Peyer's patch (tissue), 4 donors: ENCODE results near the gene LTBP1. TPM values are rescaled to one million over a fixed set of nuclear protein-coding genes. Genes with fewer than 3 reads are reported as not detected.

Experiments used
- DNase-seq, 3 donors: peaks; one replicate each; pipeline ENCODE4 v3.0.0-alpha.2; 2017 to 2019
- H3K27ac ChIP-seq, 4 donors: fragments of 200-600 bp; sonication (generic); one replicate each; pipeline ENCODE4 v1.5.1; 2016 to 2019
- H3K27me3 ChIP-seq, 2 donors: fragments of 200-600 bp; sonication (generic); one replicate each; pipeline ENCODE4 v1.5.1; 2019
- H3K36me3 ChIP-seq, 3 donors: fragments of 200-600 bp; sonication (generic); one replicate each; pipeline ENCODE4 v1.5.1; 2016 to 2019
- H3K4me1 ChIP-seq, 4 donors: fragments of 200-600 bp; sonication (generic); one replicate each; pipeline ENCODE4 v1.5.1; 2016 to 2019
- H3K4me3 ChIP-seq, 4 donors: fragments of 200-600 bp; sonication (generic); 1 replicate in 3 of 4; 2 replicates in 1 of 4; pipeline ENCODE4 v1.5.1; 2016 to 2019; ENCODE audit warnings: mild to moderate bottlenecking in 1 of 4
- H3K9me3 ChIP-seq, 4 donors: fragments of 200-600 bp; sonication (generic); one replicate each; pipeline ENCODE4 v1.5.1; 2016 to 2019; ENCODE audit warnings: mild to moderate bottlenecking in 1 of 4
- CTCF ChIP-seq, 6 experiments: fragments of 450-650 bp in 4 of 6; fragments of 200-600 bp in 2 of 6; sonication (generic) in 1 of 6; IDR thresholded peaks; one replicate each; pipeline ENCODE4 v1.5.1; 2017 to 2019; ENCODE audit warnings: antibody characterized with exemption in 6 of 6, mild to moderate bottlenecking in 3 of 6, moderate library complexity in 1 of 6
- POLR2A ChIP-seq, 2 donors: fragments of 450-650 bp; IDR thresholded peaks; one replicate each; pipeline ENCODE4 v1.5.1; 2017; ENCODE audit warnings: antibody characterized with exemption in 2 of 2, mild to moderate bottlenecking in 2 of 2, moderate library complexity in 2 of 2
- total RNA-seq, 4 donors: library from RNA; depleted of rRNA; stranded (reverse); fragments of >200 nt; gene quantifications; one replicate each; pipeline ENCODE4 v1.1.0, GENCODE V29; 2016

Gene LTBP1
- total RNA-seq, 4 donors from 2014 or later, result 8.6 to 23.1 (median 13.1) TPM

- peak overlapping the region in 1 of 4 donors; percentile 41 for H3K4me3 ChIP-seq
- no peaks in the 10 kb centered on the region for H3K9me3 ChIP-seq
- TF ChIP-seq CTCF (IDR thresholded peaks at IDR 0.05) (no peak), POLR2A (IDR thresholded peaks at IDR 0.05) (no peak)
- no peaks in the 10 kb centered on the region for H3K27me3 ChIP-seq
- H3K36me3 ChIP-seq, result no peaks in the 10 kb centered on the region
- DNase-seq, result no peak
- peak overlapping the region in 1 of 4 donors; percentile 78 for H3K27ac ChIP-seq
- H3K4me1 ChIP-seq, result peaks cover 0 to 6% (median 0%) of the 10 kb centered on the region in 4 donors
Observed at GRCh38 chr2:33136566-33136965, 189.8 kb downstream of the LTBP1 start.

- no peak for DNase-seq
- no peaks in the 10 kb centered on the region for H3K9me3 ChIP-seq
- no peaks in the 10 kb centered on the region for H3K36me3 ChIP-seq
- peak overlapping the region in 1 of 4 donors; percentile 78 for H3K27ac ChIP-seq
- H3K4me3 ChIP-seq, result no peak overlapping the region
- TF ChIP-seq CTCF (IDR thresholded peaks at IDR 0.05), result no peak
- TF ChIP-seq POLR2A (IDR thresholded peaks at IDR 0.05), result no peak
- no peaks in the 10 kb centered on the region for H3K27me3 ChIP-seq
- H3K4me1 ChIP-seq, result peaks cover 0 to 6% (median 0%) of the 10 kb centered on the region in 4 donors
Observed at GRCh38 chr2:33137331-33137730, 190.6 kb downstream of the LTBP1 start.

- H3K36me3 ChIP-seq, result no peaks in the 10 kb centered on the region
- TF ChIP-seq POLR2A (IDR thresholded peaks at IDR 0.05) (no peak), CTCF (IDR thresholded peaks at IDR 0.05) (no peak)
- no peak for DNase-seq
- no peaks in the 10 kb centered on the region for H3K9me3 ChIP-seq
- peaks cover 0 to 6% (median 0%) of the 10 kb centered on the region in 4 donors for H3K4me1 ChIP-seq
- H3K27me3 ChIP-seq, result no peaks in the 10 kb centered on the region
- H3K4me3 ChIP-seq, result no peak overlapping the region
- H3K27ac ChIP-seq, result no peak overlapping the region
Observed at GRCh38 chr2:33139949-33140348, 193.2 kb downstream of the LTBP1 start.

- peaks cover 0 to 5% (median 0%) of the 10 kb centered on the region in 4 donors for H3K4me1 ChIP-seq
- DNase-seq, result no peak
- no peaks in the 10 kb centered on the region for H3K27me3 ChIP-seq
- TF ChIP-seq CTCF (IDR thresholded peaks at IDR 0.05), result no peak
- TF ChIP-seq POLR2A (IDR thresholded peaks at IDR 0.05), result no peak
- H3K27ac ChIP-seq, result no peak overlapping the region
- no peaks in the 10 kb centered on the region for H3K36me3 ChIP-seq
- H3K9me3 ChIP-seq, result no peaks in the 10 kb centered on the region
- H3K4me3 ChIP-seq, result no peak overlapping the region
Observed at GRCh38 chr2:33141476-33141875, 194.7 kb downstream of the LTBP1 start.

- peak overlapping the region in 1 of 4 donors; percentile 43 for H3K27ac ChIP-seq
Observed at GRCh38 chr2:33142810-33143209, 196.1 kb downstream of the LTBP1 start.

More at GRCh38 chr2:33142810-33143209, 196.1 kb downstream of the LTBP1 start:
- Histone ChIP-seq H3K4me3 (no peak overlapping the region), H3K9me3 (no peaks in the 10 kb centered on the region), H3K27me3 (no peaks in the 10 kb centered on the region), H3K36me3 (no peaks in the 10 kb centered on the region), H3K4me1 (no peaks in the 10 kb centered on the region)
- DNase-seq, result no peak
- TF ChIP-seq CTCF (IDR thresholded peaks at IDR 0.05) (no peak), POLR2A (IDR thresholded peaks at IDR 0.05) (no peak)
